Neural cell (in vitro differentiated cells): ENCODE measurements around the gene IL1R2. TPM values are rescaled to one million over a fixed set of nuclear protein-coding genes. Genes with fewer than 3 reads are reported as not detected.

Experiments used
- H2AFZ ChIP-seq: fragments of 200-600, 300-800 bp; sonication (generic), shearing (Covaris generic); 2 replicates; pipeline ENCODE4 v1.6.0; 2014; ENCODE audit warnings: low read depth, mild to moderate bottlenecking, antibody characterized with exemption, low read length, moderate library complexity
- H3F3A ChIP-seq: fragments of 200-600 bp; shearing (Covaris generic); 2 replicates; pipeline ENCODE4 v1.6.1; 2016; ENCODE audit warnings: mild to moderate bottlenecking, moderate library complexity, mixed read lengths, antibody characterized with exemption, low read length; ENCODE audit not compliant: insufficient read depth, poor library complexity, severe bottlenecking
- H3K27ac ChIP-seq: fragments of 200-600, 300-800 bp; sonication (generic), shearing (Covaris generic); 2 replicates; pipeline ENCODE4 v1.5.1; 2014; ENCODE audit warnings: mild to moderate bottlenecking, low read length, moderate library complexity
- H3K27me3 ChIP-seq: fragments of 300-800, 200-600 bp; sonication (generic), shearing (Covaris generic); 2 replicates; pipeline ENCODE4 v1.6.0; 2014; ENCODE audit warnings: mild to moderate bottlenecking, low read depth, low read length, moderate library complexity; ENCODE audit not compliant: insufficient read depth
- H3K36me3 ChIP-seq: fragments of 300-800, 200-600 bp; sonication (generic), shearing (Covaris generic); 2 replicates; pipeline ENCODE4 v1.5.1; 2014; ENCODE audit warnings: mild to moderate bottlenecking, antibody characterized with exemption, low read length, moderate library complexity; ENCODE audit not compliant: insufficient read depth
- H3K4me2 ChIP-seq: fragments of 300-800, 200-600 bp; sonication (generic), shearing (Covaris generic); 2 replicates; pipeline ENCODE4 v1.6.0; 2014; ENCODE audit warnings: mild to moderate bottlenecking, low read length
- H3K4me3 ChIP-seq: fragments of 300-800, 200-600 bp; sonication (generic), shearing (Covaris generic); 2 replicates; pipeline ENCODE4 v1.5.1; 2014; ENCODE audit warnings: mild to moderate bottlenecking, low read length, moderate library complexity
- H3K79me2 ChIP-seq: fragments of 200-600 bp; shearing (Covaris generic); replicated peaks from 2 replicates; pipeline ENCODE4 v1.6.0; 2014; ENCODE audit warnings: mild to moderate bottlenecking, low read length, moderate library complexity; ENCODE audit not compliant: insufficient read depth
- H3K9ac ChIP-seq: fragments of 300-800, 200-600 bp; sonication (generic), shearing (Covaris generic); 2 replicates; pipeline ENCODE4 v1.6.1; 2016; ENCODE audit warnings: mild to moderate bottlenecking, low read length, mixed read lengths
- H3K9me2 ChIP-seq: fragments of 200-600 bp; shearing (Covaris generic); 2 replicates; pipeline ENCODE4 v1.6.1; 2016; ENCODE audit warnings: mild to moderate bottlenecking, low read length, mixed read lengths; ENCODE audit not compliant: insufficient read depth
- H3K9me3 ChIP-seq: fragments of 200-600, 300-800 bp; sonication (generic), shearing (Covaris generic); 2 replicates; pipeline ENCODE4 v1.6.1; 2016; ENCODE audit warnings: mild to moderate bottlenecking, mixed run types, low read length, moderate library complexity, mixed read lengths
- H4K20me1 ChIP-seq: fragments of 200-600 bp; shearing (Covaris generic); 2 replicates; pipeline ENCODE4 v1.6.1; 2016; ENCODE audit warnings: mild to moderate bottlenecking, mixed run types; ENCODE audit not compliant: insufficient read depth
- CTCF ChIP-seq: fragments of 450-650 bp; IDR thresholded peaks from 2 replicates; pipeline ENCODE4 v1.5.1; 2014; ENCODE audit warnings: antibody characterized with exemption, mild to moderate bottlenecking, moderate library complexity; ENCODE audit not compliant: poor library complexity, severe bottlenecking
- EP300 ChIP-seq: fragments of 450-650 bp; conservative IDR thresholded peaks from 2 replicates; pipeline ENCODE4 v1.6.1; 2014; ENCODE audit warnings: antibody characterized with exemption, mild to moderate bottlenecking, moderate library complexity; ENCODE audit not compliant: poor library complexity, severe bottlenecking
- EZH2 ChIP-seq: fragments of 200-600, 300-800 bp; shearing (Covaris generic), sonication (generic); IDR thresholded peaks from 2 replicates; pipeline ENCODE4 v1.6.1; 2014; ENCODE audit warnings: antibody characterized with exemption, low read length, borderline replicate concordance, mild to moderate bottlenecking; ENCODE audit not compliant: insufficient read depth, poor library complexity, severe bottlenecking
- MXI1 ChIP-seq: fragments of 450-650 bp; conservative IDR thresholded peaks from 2 replicates; pipeline ENCODE4 v1.6.1; 2014; ENCODE audit warnings: antibody characterized with exemption, mild to moderate bottlenecking; ENCODE audit not compliant: poor library complexity, severe bottlenecking
- POLR2AphosphoS5 ChIP-seq: IDR thresholded peaks from 2 replicates; pipeline ENCODE4 v1.6.1; 2012
- RAD21 ChIP-seq: fragments of 450-650 bp; conservative IDR thresholded peaks from 2 replicates; pipeline ENCODE4 v1.6.1; 2014; ENCODE audit warnings: antibody characterized with exemption, mild to moderate bottlenecking, moderate library complexity
- REST ChIP-seq: IDR thresholded peaks from 2 replicates; pipeline ENCODE4 v1.6.1; 2012; ENCODE audit warnings: borderline replicate concordance
- SMC3 ChIP-seq: fragments of 450-650 bp; conservative IDR thresholded peaks from 2 replicates; pipeline ENCODE4 v1.6.1; 2014; ENCODE audit warnings: antibody characterized with exemption, mild to moderate bottlenecking, moderate library complexity; ENCODE audit not compliant: poor library complexity
- TAF1 ChIP-seq: IDR thresholded peaks from 2 replicates; pipeline ENCODE4 v1.6.1; 2012; ENCODE audit warnings: low read depth
- polyA plus RNA-seq: library from polyadenylated mRNA; depleted of rRNA; stranded (reverse); fragments of >200 nt; gene quantifications from 2 replicates; pipeline ENCODE4 v1.2.3, GENCODE V29; 2014

IL1R2 gene
- polyA plus RNA-seq, 1 donor from 2014 or later, result not detected

GRCh38 chr2:102010902-102011301 is 19.1 kb downstream of the IL1R2 start:
- no peak overlapping the region for H3K4me3 ChIP-seq
- H3K27ac ChIP-seq, result no peak overlapping the region
- no peaks in the 10 kb centered on the region for H3K9me3 ChIP-seq
- H4K20me1 ChIP-seq, result no peaks in the 10 kb centered on the region
- H3K9ac ChIP-seq, result no peak overlapping the region
- H2AFZ ChIP-seq, result no peak overlapping the region
- H3F3A ChIP-seq, result no peaks in the 10 kb centered on the region
- TF ChIP-seq CTCF (no peak), MXI1 (no peak), EZH2 (no peak), SMC3 (no peak), RAD21 (no peak), EP300 (no peak), REST (no peak), POLR2AphosphoS5 (no peak), TAF1 (no peak)
- no peak overlapping the region for H3K4me2 ChIP-seq
- no peaks in the 10 kb centered on the region for H3K36me3 ChIP-seq
- no peaks in the 10 kb centered on the region for H3K9me2 ChIP-seq
- H3K79me2 ChIP-seq, result no peaks in the 10 kb centered on the region
- no peaks in the 10 kb centered on the region for H3K27me3 ChIP-seq

GRCh38 chr2:102012061-102012614 is 20.4 kb downstream of the IL1R2 start:
- H3K9ac ChIP-seq, result no peak overlapping the region
- H3K4me3 ChIP-seq, result no peak overlapping the region
- no peaks in the 10 kb centered on the region for H3F3A ChIP-seq
- H3K27ac ChIP-seq, result no peak overlapping the region
- H3K27me3 ChIP-seq, result no peaks in the 10 kb centered on the region
- no peaks in the 10 kb centered on the region for H3K79me2 ChIP-seq
- no peaks in the 10 kb centered on the region for H3K36me3 ChIP-seq
- no peaks in the 10 kb centered on the region for H3K9me2 ChIP-seq
- TF ChIP-seq CTCF (no peak), EP300 (no peak), MXI1 (no peak), POLR2AphosphoS5 (no peak), SMC3 (no peak)
- H4K20me1 ChIP-seq, result no peaks in the 10 kb centered on the region
- no peak overlapping the region for H3K4me2 ChIP-seq
- no peak overlapping the region for H2AFZ ChIP-seq
- H3K9me3 ChIP-seq, result no peaks in the 10 kb centered on the region
